ENCODE results near the gene CD2AP. TPM values are rescaled to one million over a fixed set of nuclear protein-coding genes. Genes with fewer than 3 reads are reported as not detected.
"Not testable (repeated sequence)": the region's sequence is repeated elsewhere in the genome, so short reads cannot be mapped to it uniquely, and the experiment has no call there.

The CD2AP gene
- total RNA-seq, 1 donor from 2014 or later: 12.5 TPM

- no peak for DNase-seq (ENCODE audit: low read depth, low spot score)
- H3K27me3 Mint-ChIP-seq (ENCODE audit: low read depth): no peaks in the 10 kb centered on the region
- H3K36me3 Mint-ChIP-seq (ENCODE audit: low read depth): peaks cover 46% of the 10 kb centered on the region
Observed at GRCh38 chr6:47552319-47552718, 74.7 kb downstream of the CD2AP start.

GRCh38 chr6:47553243-47553642 lies 75.7 kb downstream of the CD2AP start:
- H3K9me3 Mint-ChIP-seq: peaks cover 12% of the 10 kb centered on the region
- H3K27ac Mint-ChIP-seq (ENCODE audit: unreplicated experiment); DNase-seq (ENCODE audit: low read depth, low spot score); H3K4me3 Mint-ChIP-seq; H3K27me3 Mint-ChIP-seq (ENCODE audit: low read depth); H3K4me1 Mint-ChIP-seq: not testable (repeated sequence)
- H3K36me3 Mint-ChIP-seq (ENCODE audit: low read depth): peaks cover 43% of the 10 kb centered on the region

More at GRCh38 chr6:47552319-47552718, 74.7 kb downstream of the CD2AP start:
- no peak for TF ChIP-seq CTCF (conservative IDR thresholded peaks at IDR 0.05)
- Mint-ChIP-seq H3K9me3 (peaks cover 12% of the 10 kb centered on the region), H3K27ac (ENCODE audit: unreplicated experiment) (no peak overlapping the region), H3K4me3 (no peak overlapping the region), H3K4me1 (no peaks in the 10 kb centered on the region)

DNA sequence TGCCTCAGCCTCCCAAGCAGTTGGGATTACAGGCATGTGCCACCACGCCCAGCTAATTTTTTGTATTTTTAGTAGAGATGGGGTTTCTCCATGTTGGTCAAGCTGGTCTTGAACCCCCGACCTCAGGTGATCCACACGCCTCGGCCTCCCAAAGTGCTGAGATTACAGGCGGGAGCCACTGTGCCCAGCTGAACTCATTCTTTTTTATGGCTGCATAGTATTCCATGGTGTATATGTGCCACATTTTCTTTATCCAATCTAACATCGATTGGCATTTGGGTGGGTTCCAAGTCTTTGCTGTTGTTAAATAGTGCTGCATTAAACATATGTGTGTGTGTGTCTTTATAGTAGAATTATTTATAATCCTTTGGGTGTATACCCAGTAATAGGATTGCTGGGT lies 78.9 kb downstream of the CD2AP start:
- not testable (repeated sequence) for H3K4me3 Mint-ChIP-seq; H3K4me1 Mint-ChIP-seq; H3K9me3 Mint-ChIP-seq; H3K27me3 Mint-ChIP-seq (ENCODE audit: low read depth); DNase-seq (ENCODE audit: low read depth, low spot score); H3K27ac Mint-ChIP-seq (ENCODE audit: unreplicated experiment)
- peaks cover 26% of the 10 kb centered on the region for H3K36me3 Mint-ChIP-seq (ENCODE audit: low read depth)

- H3K9me3 Mint-ChIP-seq: no peaks in the 10 kb centered on the region
- no peaks in the 10 kb centered on the region for H3K27me3 Mint-ChIP-seq (ENCODE audit: low read depth)
- H3K36me3 Mint-ChIP-seq (ENCODE audit: low read depth): peaks cover 11% of the 10 kb centered on the region
- no peak for TF ChIP-seq CTCF (conservative IDR thresholded peaks at IDR 0.05)
- no peak for DNase-seq (ENCODE audit: low read depth, low spot score)
- H3K4me3 Mint-ChIP-seq: no peak overlapping the region
- H3K27ac Mint-ChIP-seq (ENCODE audit: unreplicated experiment): no peak overlapping the region
- H3K4me1 Mint-ChIP-seq: no peaks in the 10 kb centered on the region
Observed at GRCh38 chr6:47563162-47563561, 85.6 kb downstream of the CD2AP start.

DNA sequence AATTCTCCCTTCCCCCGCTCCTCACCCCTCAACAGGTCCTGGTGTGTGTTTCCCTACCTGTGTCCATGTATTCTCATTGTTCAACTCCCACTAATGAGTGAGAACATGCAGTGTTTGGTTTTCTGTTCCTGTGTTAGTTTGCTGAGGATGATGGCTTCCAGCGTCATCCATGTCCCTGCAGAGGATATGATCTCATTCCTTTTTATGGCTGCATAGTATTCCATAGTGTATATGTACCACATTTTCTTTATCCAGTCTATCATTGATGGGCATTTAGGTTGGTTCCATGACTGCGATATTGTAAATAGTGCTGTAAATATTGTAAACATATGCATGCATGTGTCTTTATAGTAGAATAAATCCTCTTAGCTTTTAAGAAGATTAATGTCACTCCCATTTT lies 89.0 kb downstream of the CD2AP start:
- not testable (repeated sequence) for H3K27ac Mint-ChIP-seq (ENCODE audit: unreplicated experiment); H3K27me3 Mint-ChIP-seq (ENCODE audit: low read depth); DNase-seq (ENCODE audit: low read depth, low spot score); H3K9me3 Mint-ChIP-seq; H3K4me3 Mint-ChIP-seq; H3K4me1 Mint-ChIP-seq; H3K36me3 Mint-ChIP-seq (ENCODE audit: low read depth)

DNA sequence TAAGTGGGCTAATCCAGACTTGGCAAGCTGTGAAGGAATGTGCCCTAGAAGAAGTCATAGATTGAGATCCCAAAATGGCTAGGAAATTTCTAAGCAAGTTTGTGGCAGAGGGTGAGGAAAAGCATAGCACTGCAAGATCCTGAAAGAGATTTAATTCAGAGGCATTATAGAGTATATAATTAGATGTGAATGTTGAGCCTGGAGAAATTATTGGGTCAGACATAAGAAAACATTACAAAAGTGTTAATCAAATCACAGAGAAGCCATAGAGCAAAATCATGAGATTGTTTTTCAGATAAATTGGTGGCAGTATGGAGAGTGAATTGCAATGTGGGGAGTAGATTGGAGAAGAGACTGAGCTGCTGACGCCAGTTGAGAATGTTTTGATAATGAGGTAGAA lies 90.0 kb downstream of the CD2AP start:
- no peak for DNase-seq (ENCODE audit: low read depth, low spot score)
- H3K4me1 Mint-ChIP-seq: no peaks in the 10 kb centered on the region
- H3K36me3 Mint-ChIP-seq (ENCODE audit: low read depth): peaks cover 3% of the 10 kb centered on the region
- H3K27me3 Mint-ChIP-seq (ENCODE audit: low read depth): no peaks in the 10 kb centered on the region
- no peak overlapping the region for H3K27ac Mint-ChIP-seq (ENCODE audit: unreplicated experiment)
- no peak for TF ChIP-seq CTCF (conservative IDR thresholded peaks at IDR 0.05)
- H3K4me3 Mint-ChIP-seq: no peak overlapping the region
- H3K9me3 Mint-ChIP-seq: no peaks in the 10 kb centered on the region

- Mint-ChIP-seq H3K4me3 (no peak overlapping the region), H3K27ac (ENCODE audit: unreplicated experiment) (no peak overlapping the region), H3K4me1 (no peaks in the 10 kb centered on the region), H3K27me3 (ENCODE audit: low read depth) (no peaks in the 10 kb centered on the region), H3K36me3 (ENCODE audit: low read depth) (peaks cover 2% of the 10 kb centered on the region), H3K9me3 (no peaks in the 10 kb centered on the region)
- DNase-seq (ENCODE audit: low read depth, low spot score): no peak
- TF ChIP-seq CTCF (conservative IDR thresholded peaks at IDR 0.05): no peak
Observed at GRCh38 chr6:47571488-47571887, 93.9 kb downstream of the CD2AP start.

Data from neural crest cell (in vitro differentiated cells).